ENCODE data around the gene METTL6.

The METTL6 gene

DNA sequence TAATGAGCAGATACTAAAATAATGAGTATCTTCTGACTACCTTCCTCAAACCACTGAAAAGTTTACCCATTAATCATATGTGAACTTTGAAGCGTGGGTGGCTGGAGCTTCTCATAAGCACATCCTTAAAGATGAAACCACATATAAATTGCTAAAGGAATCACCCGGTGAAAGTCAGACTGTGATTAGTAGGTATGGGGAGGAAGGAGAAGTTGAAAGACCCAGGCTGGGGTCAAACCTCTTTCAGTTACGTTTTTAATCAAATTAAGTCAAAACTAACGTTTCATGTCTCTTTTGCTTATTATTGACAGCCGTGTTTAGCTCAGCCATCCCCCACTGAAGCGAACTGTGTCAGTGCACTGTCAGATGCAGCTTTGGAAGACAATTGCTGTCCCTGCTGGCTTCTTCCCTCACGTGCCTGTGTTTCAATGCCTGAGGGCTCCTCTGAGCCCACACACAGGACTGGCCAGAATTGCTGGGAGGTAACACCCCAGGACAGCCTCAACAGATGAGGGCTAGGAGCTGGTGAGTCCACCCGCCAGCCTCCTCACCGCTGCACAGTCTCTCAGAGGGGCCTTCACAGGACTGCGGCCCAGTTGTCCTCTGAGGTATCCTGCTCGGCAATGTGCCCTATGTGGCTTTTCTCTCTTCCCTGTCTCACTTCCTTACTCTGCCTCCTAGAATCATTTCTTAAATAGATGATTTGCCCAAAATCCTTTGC, 65.7 kb downstream of the METTL6 start:
- no peak for DNase-seq

DNA sequence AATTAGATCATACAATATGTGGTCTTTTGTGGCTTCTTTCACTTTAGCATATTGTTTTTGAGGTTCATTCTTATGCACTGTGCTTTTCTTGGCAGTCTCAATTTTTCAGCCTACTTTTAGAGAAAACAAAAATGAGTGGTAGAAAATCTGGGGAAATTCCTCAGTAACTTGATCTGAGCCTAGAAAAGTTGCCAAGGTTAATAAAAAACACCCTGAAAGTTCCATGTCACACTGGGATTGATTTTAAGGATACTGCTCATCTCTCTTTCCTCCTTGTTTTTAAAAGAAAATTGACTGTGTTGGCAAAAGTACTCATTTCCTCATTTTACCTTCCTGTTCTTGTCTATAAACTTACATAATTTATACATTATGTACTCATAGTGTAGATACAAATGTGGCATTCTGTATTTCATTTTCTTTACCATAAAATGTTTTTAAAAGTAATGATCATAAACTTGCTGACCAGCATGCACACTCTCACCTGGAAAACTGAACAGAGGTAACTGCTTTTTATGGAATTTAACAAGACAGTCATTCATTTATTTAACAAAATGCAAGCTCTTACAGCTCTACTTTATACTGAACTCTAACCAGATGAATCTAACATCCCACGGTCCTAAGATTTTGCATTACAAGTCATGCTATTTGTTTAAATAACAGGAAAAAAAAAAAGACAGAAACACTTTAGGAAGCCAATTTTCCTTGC, 66.4 kb downstream of the METTL6 start:
- DNase-seq: no peak
